ENCODE measurements around the gene FAM171A1. TPM values are rescaled to one million over a fixed set of nuclear protein-coding genes. Genes with fewer than 3 reads are reported as not detected.

FAM171A1 gene
- total and polyA plus RNA-seq, 2 of the 13 experiments (the other 11 are each of a cell fraction or from before 2014, with no cell fraction given) = 21.5 to 34.7 TPM

GRCh38 chr10:15344876-15345285 lies 26.2 kb downstream of the FAM171A1 start (continued):
- TF ChIP-seq ZXDC (CRISPR knock-in tag; IDR thresholded peaks at IDR 0.05) (no peak), CENPBD1 (CRISPR knock-in tag; IDR thresholded peaks at IDR 0.05; ENCODE audit: borderline replicate concordance, low read depth) (no peak), SMAD1 (CRISPR knock-in tag; IDR thresholded peaks at IDR 0.05; ENCODE audit: borderline replicate concordance, low read depth) (no peak), SYNCRIP (IDR thresholded peaks at IDR 0.05; ENCODE audit: insufficient read depth, low read depth, low read length) (no peak), FOSL2 (CRISPR knock-in tag; IDR thresholded peaks at IDR 0.05) (peak; percentile 80), ZNF652 (CRISPR knock-in tag; IDR thresholded peaks at IDR 0.05; ENCODE audit: borderline replicate concordance, low read depth) (peak; percentile 64; the same call in 1 of the 2 replicates), ZNF674 (CRISPR knock-in tag; IDR thresholded peaks at IDR 0.05; ENCODE audit: low read depth) (no peak), FOXK1 (CRISPR knock-in tag; IDR thresholded peaks at IDR 0.05; ENCODE audit: borderline replicate concordance, low read depth) (peak; percentile 91), DZIP1 (CRISPR knock-in tag; IDR thresholded peaks at IDR 0.05) (no peak), CENPX (CRISPR knock-in tag; IDR thresholded peaks at IDR 0.05) (no peak), ZNF331 (CRISPR knock-in tag; IDR thresholded peaks at IDR 0.05) (peak; percentile 94), ZNF710 (CRISPR knock-in tag; IDR thresholded peaks at IDR 0.05; ENCODE audit: borderline replicate concordance) (peak; percentile 92; the same call in 1 of the 2 replicates), ZSCAN12 (CRISPR knock-in tag; IDR thresholded peaks at IDR 0.05) (no peak), TFAP4 (IDR thresholded peaks at IDR 0.05; ENCODE audit: borderline replicate concordance, low read depth) (peak; percentile 100), ZMYM3 (CRISPR knock-in tag; IDR thresholded peaks at IDR 0.05) (peak; percentile 70; the same call in 1 of the 2 replicates), XRCC5 (optimal IDR thresholded peaks at IDR 0.05; ENCODE audit: low read length) (peak; percentile 22), ZNF263 (CRISPR knock-in tag; IDR thresholded peaks at IDR 0.05) (peak; percentile 30; the same call in 1 of the 2 replicates), ZNF543 (CRISPR knock-in tag; IDR thresholded peaks at IDR 0.05) (no peak), FOXO1 (CRISPR knock-in tag; IDR thresholded peaks at IDR 0.05) (peak; percentile 82), LBX2 (CRISPR knock-in tag; IDR thresholded peaks at IDR 0.05; ENCODE audit: borderline replicate concordance) (no peak), GFI1 (CRISPR knock-in tag; IDR thresholded peaks at IDR 0.05; ENCODE audit: borderline replicate concordance) (0 out of 2 replicates have a peak, but pooled peaks have one; percentile 17)
